ENCODE data around the gene TTBK1.

GRCh38 chr6:43240950-43241349 is 2.3 kb upstream of the TTBK1 start:
- TF ChIP-seq EZH2 (IDR thresholded peaks at IDR 0.05; ENCODE audit: low read length, missing control alignments), result no peak
- TF ChIP-seq, protein P1, sequence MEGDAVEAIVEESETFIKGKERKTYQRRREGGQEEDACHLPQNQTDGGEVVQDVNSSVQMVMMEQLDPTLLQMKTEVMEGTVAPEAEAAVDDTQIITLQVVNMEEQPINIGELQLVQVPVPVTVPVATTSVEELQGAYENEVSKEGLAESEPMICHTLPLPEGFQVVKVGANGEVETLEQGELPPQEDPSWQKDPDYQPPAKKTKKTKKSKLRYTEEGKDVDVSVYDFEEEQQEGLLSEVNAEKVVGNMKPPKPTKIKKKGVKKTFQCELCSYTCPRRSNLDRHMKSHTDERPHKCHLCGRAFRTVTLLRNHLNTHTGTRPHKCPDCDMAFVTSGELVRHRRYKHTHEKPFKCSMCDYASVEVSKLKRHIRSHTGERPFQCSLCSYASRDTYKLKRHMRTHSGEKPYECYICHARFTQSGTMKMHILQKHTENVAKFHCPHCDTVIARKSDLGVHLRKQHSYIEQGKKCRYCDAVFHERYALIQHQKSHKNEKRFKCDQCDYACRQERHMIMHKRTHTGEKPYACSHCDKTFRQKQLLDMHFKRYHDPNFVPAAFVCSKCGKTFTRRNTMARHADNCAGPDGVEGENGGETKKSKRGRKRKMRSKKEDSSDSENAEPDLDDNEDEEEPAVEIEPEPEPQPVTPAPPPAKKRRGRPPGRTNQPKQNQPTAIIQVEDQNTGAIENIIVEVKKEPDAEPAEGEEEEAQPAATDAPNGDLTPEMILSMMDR (conservative IDR thresholded peaks at IDR 0.05 in 1 of 2, IDR thresholded peaks at IDR 0.05 in 1 of 2; ENCODE audit: low read depth in 1 of 2, low read length in 2 of 2), result no peak

All from fibroblast of lung (primary cell).